Measurements from ENCODE around the gene SSR4. TPM values are rescaled to one million over a fixed set of nuclear protein-coding genes. Genes with fewer than 3 reads are reported as not detected.

SSR4 gene
- total and polyA plus RNA-seq, 4 donors: 125 to 459 (median 304) TPM

- 75% methylated on average over 14 of the region's 14 CpGs for WGBS
- H3K27ac ChIP-seq (ENCODE audit: low read depth in 1 of 2, low read length in 2 of 2): no peak overlapping the region
- no peak for TF ChIP-seq REST (IDR thresholded peaks at IDR 0.05)
- TF ChIP-seq FOXA1 (IDR thresholded peaks at IDR 0.05): no peak
- TF ChIP-seq CTCF (IDR thresholded peaks at IDR 0.05; ENCODE audit: low read depth, low read length, missing input control): no peak
- TF ChIP-seq RAD21 (IDR thresholded peaks at IDR 0.05): no peak
- no peak for TF ChIP-seq SP1 (IDR thresholded peaks at IDR 0.05)
- no peak for TF ChIP-seq HNF4A (conservative IDR thresholded peaks at IDR 0.05)
- TF ChIP-seq JUND (IDR thresholded peaks at IDR 0.05): no peak
- no peak for TF ChIP-seq GABPA (IDR thresholded peaks at IDR 0.05 in 1 of 2, conservative IDR thresholded peaks at IDR 0.05 in 1 of 2)
- no peak for TF ChIP-seq FOXA2 (IDR thresholded peaks at IDR 0.05)
- no peak for TF ChIP-seq NR2F2 (IDR thresholded peaks at IDR 0.05)
- peaks cover 0 to 10% (median 2%) of the 10 kb centered on the region in 4 donors for H3K36me3 ChIP-seq (ENCODE audit: control insufficient read depth in 4 of 4, insufficient read depth in 3 of 4, low read depth in 1 of 4, low read length in 3 of 4)
- DNase-seq (ENCODE audit: low spot score): no peak
- H3K4me3 ChIP-seq (ENCODE audit: low read depth in 1 of 3, low read length in 3 of 3): no peak overlapping the region
- H3K9me3 ChIP-seq (ENCODE audit: control insufficient read depth in 4 of 4, low read length in 3 of 4): no peaks in the 10 kb centered on the region
- H3K27me3 ChIP-seq (ENCODE audit: control insufficient read depth in 4 of 4, insufficient read depth in 4 of 4, low read length in 3 of 4): no peaks in the 10 kb centered on the region
- H3K9ac ChIP-seq (ENCODE audit: low read depth in 1 of 2, low read length in 2 of 2): no peak overlapping the region
- no peaks in the 10 kb centered on the region for H3K4me1 ChIP-seq (ENCODE audit: control insufficient read depth in 4 of 4, insufficient read depth in 4 of 4, low read length in 3 of 4)
Measured at GRCh38 chrX:153802513-153803045, 8.1 kb downstream of the SSR4 start.

DNA sequence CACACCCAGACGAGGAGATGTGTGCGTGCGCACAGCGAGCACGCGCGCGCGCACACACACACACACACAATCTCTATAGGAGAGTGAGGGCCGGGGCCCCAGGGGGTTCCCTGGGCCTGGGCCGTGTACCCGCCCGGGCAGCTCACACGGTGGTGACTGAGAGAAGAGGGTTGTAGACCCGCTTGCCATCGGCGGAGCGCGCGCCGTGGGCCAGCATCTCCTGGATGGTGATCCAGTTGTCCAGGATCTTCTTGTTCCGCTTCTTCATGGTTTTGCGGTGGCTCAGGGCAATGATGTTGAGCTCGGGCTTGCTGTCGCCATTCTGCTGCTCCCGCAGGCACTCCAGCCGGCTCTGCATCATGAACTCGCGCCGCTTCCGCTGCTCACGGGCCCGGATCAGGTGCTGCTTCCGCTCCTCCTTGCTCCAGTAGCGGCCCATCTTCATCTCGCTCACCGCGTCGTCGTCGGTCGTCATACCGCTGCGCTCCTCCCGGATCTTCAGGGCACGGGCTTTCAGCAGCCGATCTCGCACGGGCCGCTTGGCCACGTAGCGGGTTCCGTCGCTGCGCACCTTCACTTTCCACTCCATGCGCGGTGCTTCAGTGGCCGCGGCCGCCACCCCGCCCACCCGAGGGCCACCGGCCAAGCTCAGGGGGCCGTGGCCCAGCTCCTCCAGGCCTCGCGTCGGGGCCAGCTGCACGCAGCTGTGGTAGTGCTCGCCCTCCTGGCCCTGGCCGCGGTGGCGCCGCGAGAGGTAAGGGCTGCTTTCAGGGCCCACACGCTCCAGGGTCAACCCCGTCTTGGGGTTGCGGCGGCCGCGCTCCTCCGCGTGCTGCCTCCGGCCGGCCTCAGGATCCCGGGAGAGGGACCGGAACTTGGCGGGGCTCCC, 9.0 kb downstream of the SSR4 start:
- WGBS: 97% methylated on average over 87 of the region's 87 CpGs
- no peak for DNase-seq (ENCODE audit: low spot score)

More for the DNA sequence above, 9.0 kb downstream of the SSR4 start:
- H3K36me3 ChIP-seq (ENCODE audit: control insufficient read depth in 4 of 4, insufficient read depth in 3 of 4, low read depth in 1 of 4, low read length in 3 of 4): peaks cover 0 to 3% (median 0%) of the 10 kb centered on the region in 4 donors
- no peaks in the 10 kb centered on the region for H3K9me3 ChIP-seq (ENCODE audit: control insufficient read depth in 4 of 4, low read length in 3 of 4)
- H3K9ac ChIP-seq (ENCODE audit: low read depth in 1 of 2, low read length in 2 of 2): no peak overlapping the region
- no peaks in the 10 kb centered on the region for H3K4me1 ChIP-seq (ENCODE audit: control insufficient read depth in 4 of 4, insufficient read depth in 4 of 4, low read length in 3 of 4)
- H3K4me3 ChIP-seq (ENCODE audit: low read depth in 1 of 3, low read length in 3 of 3): no peak overlapping the region
- H3K27me3 ChIP-seq (ENCODE audit: control insufficient read depth in 4 of 4, insufficient read depth in 4 of 4, low read length in 3 of 4): no peaks in the 10 kb centered on the region
- H3K27ac ChIP-seq (ENCODE audit: low read depth in 1 of 2, low read length in 2 of 2): no peak overlapping the region
- TF ChIP-seq RAD21 (IDR thresholded peaks at IDR 0.05): no peak
- TF ChIP-seq REST (IDR thresholded peaks at IDR 0.05): no peak
- no peak for TF ChIP-seq MAX (IDR thresholded peaks at IDR 0.05)
- no peak for TF ChIP-seq YY1 (IDR thresholded peaks at IDR 0.05)
- no peak for TF ChIP-seq HNF4G (IDR thresholded peaks at IDR 0.05)
- TF ChIP-seq ATF3 (IDR thresholded peaks at IDR 0.05): no peak

Measured in liver (tissue), 9 donors.